GM19099 (cell line): ENCODE data around the gene SLC35D2.

ENCODE experiments used
- POLR2A ChIP-seq: IDR thresholded peaks from 3 replicates; pipeline ENCODE4 v1.6.1; 2011; ENCODE audit warnings: low read depth; ENCODE audit not compliant: insufficient read length; ENCODE audit errors: extremely low read depth

Gene SLC35D2

GRCh38 chr9:96343515-96344360 lies 39.8 kb downstream of the SLC35D2 start:
- TF ChIP-seq POLR2A: no peak

GRCh38 chr9:96342571-96343245 lies 40.8 kb downstream of the SLC35D2 start:
- no peak for TF ChIP-seq POLR2A

- no peak for TF ChIP-seq POLR2A
These were observed 42.8 kb downstream of the SLC35D2 start for GRCh38 chr9:96340707-96341106.

- TF ChIP-seq POLR2A: no peak
These were observed 45.2 kb downstream of the SLC35D2 start for GRCh38 chr9:96338299-96338698.

- no peak for TF ChIP-seq POLR2A
These were observed 49.6 kb downstream of the SLC35D2 start for GRCh38 chr9:96333958-96334357.

- no peak for TF ChIP-seq POLR2A
These were observed 52.1 kb downstream of the SLC35D2 start for GRCh38 chr9:96331236-96331947.

GRCh38 chr9:96327694-96328352 lies 55.7 kb downstream of the SLC35D2 start:
- TF ChIP-seq POLR2A: no peak

GRCh38 chr9:96323169-96323568 lies 60.3 kb downstream of the SLC35D2 start:
- TF ChIP-seq POLR2A: no peak

- no peak for TF ChIP-seq POLR2A
These were observed 62.0 kb downstream of the SLC35D2 start for GRCh38 chr9:96321515-96321914.

- TF ChIP-seq POLR2A: no peak
These were observed 62.7 kb downstream of the SLC35D2 start for GRCh38 chr9:96320749-96321280.

GRCh38 chr9:96318921-96319565 lies 64.5 kb downstream of the SLC35D2 start:
- no peak for TF ChIP-seq POLR2A

- TF ChIP-seq POLR2A: no peak
These were observed 66.1 kb downstream of the SLC35D2 start for GRCh38 chr9:96317335-96317980.

- TF ChIP-seq POLR2A: no peak
These were observed 73.7 kb downstream of the SLC35D2 start for GRCh38 chr9:96309850-96310249.

- no peak for TF ChIP-seq POLR2A
These were observed 78.3 kb downstream of the SLC35D2 start for GRCh38 chr9:96305171-96305570.
